Right lobe of liver (tissue), 4 donors: ENCODE results near the gene COMT.

Experiments used
- CTCF ChIP-seq, 4 donors: fragments of 200-600 bp in 3 of 4; fragments of 450-650 bp in 1 of 4; IDR thresholded peaks; one replicate each; pipeline versions ENCODE4 v1.5.1 to v1.8.0; 2016 to 2022; ENCODE audit warnings: antibody characterized with exemption in 4 of 4, mild to moderate bottlenecking in 2 of 4
- POLR2A ChIP-seq: fragments of 450-650 bp; IDR thresholded peaks from one replicate; pipeline ENCODE4 v1.6.1; 2017; ENCODE audit warnings: antibody characterized with exemption, mild to moderate bottlenecking
- donor health status: DM: no; HTN: no; CAD: no.
- donor health status: DM: no; HTN: no; CAD: no.
- donor health status: DM: no; HTN: yes; CAD: no.

GRCh38 chr22:19913337-19913936 is 28.1 kb upstream of the COMT start:
- no peak for TF ChIP-seq CTCF (IDR thresholded peaks at IDR 0.05)
- TF ChIP-seq POLR2A, result no peak
